HG02938 (cell line): Measurements from ENCODE around the gene TCF12.
"Not testable (repeated sequence)": the region's sequence is repeated elsewhere in the genome, so short reads cannot be mapped to it uniquely, and the experiment has no call there.

Source experiments
- ATAC-seq: cut with Tn5 transposase; IDR thresholded peaks from one replicate; pipeline ENCODE4 v1.9.1; 2021; ENCODE audit warnings: mild to moderate bottlenecking, moderate library complexity; ENCODE audit not compliant: unreplicated experiment

Gene TCF12

GRCh38 chr15:57129064-57129463 is 210.6 kb downstream of the TCF12 start:
- ATAC-seq: no peak

- ATAC-seq: no peak
These were observed 212.5 kb downstream of the TCF12 start for GRCh38 chr15:57130956-57131355.

- no peak for ATAC-seq
These were observed 214.9 kb downstream of the TCF12 start for GRCh38 chr15:57133127-57133968.

GRCh38 chr15:57134071-57134605 is 215.7 kb downstream of the TCF12 start:
- no peak for ATAC-seq

- ATAC-seq: no peak
These were observed 216.4 kb downstream of the TCF12 start for GRCh38 chr15:57134851-57135250.

GRCh38 chr15:57135800-57136199 is 217.4 kb downstream of the TCF12 start:
- no peak for ATAC-seq

- ATAC-seq: no peak
These were observed 219.9 kb downstream of the TCF12 start for GRCh38 chr15:57138349-57138788.

- no peak for ATAC-seq
These were observed 225.2 kb downstream of the TCF12 start for GRCh38 chr15:57143511-57144078.

- ATAC-seq: no peak
These were observed 226.0 kb downstream of the TCF12 start for GRCh38 chr15:57144448-57144847.

- no peak for ATAC-seq
These were observed 228.2 kb downstream of the TCF12 start for GRCh38 chr15:57146506-57147201.

GRCh38 chr15:57147621-57148020 is 229.2 kb downstream of the TCF12 start:
- no peak for ATAC-seq

- ATAC-seq: no peak
These were observed 229.8 kb downstream of the TCF12 start for GRCh38 chr15:57148262-57148661.

GRCh38 chr15:57149196-57149595 is 230.8 kb downstream of the TCF12 start:
- ATAC-seq: no peak

GRCh38 chr15:57150066-57150865 is 231.8 kb downstream of the TCF12 start:
- ATAC-seq: no peak

- ATAC-seq: not testable (repeated sequence)
These were observed 232.4 kb downstream of the TCF12 start for GRCh38 chr15:57150866-57151203.

- no peak for ATAC-seq
These were observed 233.7 kb downstream of the TCF12 start for GRCh38 chr15:57152133-57152532.

- no peak for ATAC-seq
These were observed 234.5 kb downstream of the TCF12 start for GRCh38 chr15:57152666-57153539.

- no peak for ATAC-seq
These were observed 237.9 kb downstream of the TCF12 start for GRCh38 chr15:57156210-57156884.

- ATAC-seq: no peak
These were observed 240.1 kb downstream of the TCF12 start for GRCh38 chr15:57158589-57158988.
